GM21367 (cell line): ENCODE results near the gene PRIMPOL.

Experiments used
- ATAC-seq: cut with Tn5 transposase; IDR thresholded peaks from one replicate; pipeline ENCODE4 v1.9.1; 2021; ENCODE audit not compliant: unreplicated experiment

The PRIMPOL gene

DNA sequence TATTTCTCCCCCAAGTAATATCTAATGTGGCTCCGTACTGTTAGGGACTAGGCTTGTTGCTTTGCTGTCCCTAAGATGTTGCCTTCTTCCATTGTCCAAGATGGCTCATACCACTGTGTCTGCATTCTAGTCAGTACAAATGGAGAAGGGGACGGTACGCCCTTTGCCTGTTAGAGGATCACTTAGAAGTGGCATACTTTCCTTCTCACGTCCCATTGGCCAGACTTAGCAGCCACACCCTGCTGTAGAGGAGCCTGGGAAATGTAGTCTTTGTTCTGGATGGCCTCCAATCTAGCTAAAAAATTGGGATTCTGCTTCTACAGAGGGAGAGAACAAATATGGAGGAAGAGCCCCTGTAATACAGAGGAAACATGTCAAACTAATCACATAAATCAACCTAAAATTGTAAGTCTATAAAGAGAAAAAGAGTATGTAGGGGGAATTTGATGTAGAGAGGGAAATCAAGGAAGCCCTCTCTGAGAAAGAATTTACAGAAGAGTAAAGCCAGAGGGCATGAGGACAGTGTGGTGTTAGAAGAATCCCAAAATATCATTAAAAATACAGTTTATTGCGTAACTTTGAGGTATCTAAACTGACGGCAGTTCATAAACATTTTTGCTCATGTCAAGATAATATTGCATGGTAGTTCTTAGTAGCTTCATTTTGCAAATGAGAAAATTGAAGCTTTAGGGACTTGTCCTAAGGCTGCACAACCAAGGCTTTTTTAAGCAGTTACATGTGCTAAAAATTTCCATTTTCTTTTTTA lies 15.1 kb downstream of the PRIMPOL start:
- ATAC-seq: no peak

DNA sequence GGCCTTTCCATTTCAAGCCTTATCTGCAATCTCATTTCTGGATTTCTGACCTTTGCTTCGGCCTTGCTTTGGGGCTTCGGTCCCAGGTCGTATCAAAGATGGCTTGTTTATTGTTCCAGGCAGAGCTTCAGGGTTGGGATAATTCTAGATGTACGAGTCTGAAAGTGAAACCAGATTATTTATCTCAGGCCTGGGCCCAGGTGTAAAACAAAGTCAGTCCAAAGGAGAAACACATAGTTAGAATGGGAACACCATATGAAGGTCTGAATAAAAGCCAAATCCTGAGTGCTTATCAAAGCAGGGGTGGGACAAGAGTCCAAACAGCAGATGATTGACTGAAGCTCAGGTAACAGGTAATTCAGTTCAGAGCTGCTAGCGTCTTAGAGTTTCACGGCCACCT lies 17.1 kb downstream of the PRIMPOL start:
- no peak for ATAC-seq

DNA sequence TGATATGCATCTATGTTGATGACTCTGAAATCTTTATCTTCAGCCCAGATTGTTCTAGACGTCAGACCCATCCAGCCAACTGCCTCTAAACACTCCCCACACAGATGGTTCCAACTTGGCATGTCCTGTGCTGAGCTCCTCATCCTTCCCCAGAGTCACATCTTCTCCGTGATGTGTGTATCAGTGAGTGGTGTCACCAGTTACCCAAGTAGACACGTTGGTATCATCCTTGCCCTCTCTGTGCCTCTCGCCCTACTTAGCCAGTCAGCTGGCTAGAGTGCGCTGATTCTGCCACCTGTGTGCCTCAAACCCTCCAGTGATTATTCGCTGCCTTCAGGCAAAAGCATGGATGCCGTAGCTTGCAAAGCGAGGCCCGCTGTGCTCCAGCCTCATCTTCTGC lies 18.6 kb downstream of the PRIMPOL start:
- no peak for ATAC-seq

DNA sequence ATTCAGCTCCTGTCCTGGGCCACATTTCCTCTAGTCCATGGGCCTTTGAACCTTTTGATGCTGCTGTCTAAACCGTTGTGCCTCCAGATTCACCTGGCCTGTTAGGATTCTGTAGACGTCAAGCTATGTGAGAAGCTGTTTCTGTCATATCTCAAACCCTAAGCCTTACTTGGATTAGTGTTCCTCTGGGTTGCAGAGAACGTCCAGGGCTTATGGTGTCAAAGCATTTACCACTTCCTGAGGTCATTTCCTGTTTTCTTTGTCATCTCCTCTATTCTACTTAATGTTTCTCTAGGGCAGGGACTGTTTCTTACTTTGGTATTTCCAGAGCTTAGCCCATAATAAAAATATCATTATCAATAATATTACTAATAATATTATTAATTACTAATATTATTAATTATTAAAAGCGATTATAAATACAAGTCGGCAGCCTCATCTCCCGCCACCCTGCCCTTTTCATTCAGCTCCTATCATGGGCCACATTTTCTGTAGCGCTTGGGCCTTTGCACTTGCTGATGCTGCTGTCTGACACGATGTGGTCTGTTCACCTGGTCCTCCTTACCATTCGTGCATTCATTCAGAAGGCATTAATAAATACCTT lies 19.1 kb downstream of the PRIMPOL start:
- no peak for ATAC-seq

DNA sequence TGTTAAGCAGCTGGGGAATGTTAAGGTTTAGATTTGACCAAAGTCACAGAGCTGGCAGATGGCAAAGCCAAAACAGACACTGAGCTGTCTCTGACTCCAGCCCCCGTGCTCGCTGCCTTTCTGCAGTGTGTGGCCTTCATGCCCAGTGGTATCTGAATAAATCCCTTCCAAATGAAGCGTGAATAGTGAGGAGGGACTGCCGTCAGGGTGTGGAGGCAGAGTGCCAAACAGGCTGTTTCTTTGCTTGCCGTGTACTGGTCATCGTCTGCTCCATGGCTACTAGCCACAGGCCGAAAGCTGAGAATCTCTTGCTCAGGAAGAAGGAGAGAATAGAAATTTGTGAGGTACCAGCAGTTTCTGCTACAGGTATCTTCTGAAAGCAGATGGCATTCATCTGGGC lies 19.7 kb downstream of the PRIMPOL start:
- ATAC-seq: no peak

DNA sequence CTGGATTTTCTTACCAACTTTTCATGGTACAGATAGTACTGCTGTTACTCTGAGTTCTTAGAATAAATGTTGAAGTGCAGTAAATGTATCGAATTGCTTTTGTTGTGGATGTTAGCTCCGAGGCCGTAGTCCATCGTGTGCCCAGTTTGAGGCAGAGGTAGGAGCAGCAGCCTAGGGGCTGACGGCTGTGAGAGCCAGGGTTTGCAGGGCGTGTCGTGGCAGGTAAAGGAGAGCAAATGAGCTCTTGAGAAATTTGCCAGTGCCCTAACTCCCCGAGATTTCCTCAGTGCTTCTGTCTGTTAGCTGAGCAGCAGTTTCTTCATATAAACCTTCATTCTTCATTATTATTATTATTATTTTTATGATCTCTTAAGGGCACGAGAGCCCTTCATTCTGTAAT lies 21.6 kb downstream of the PRIMPOL start:
- ATAC-seq: no peak

DNA sequence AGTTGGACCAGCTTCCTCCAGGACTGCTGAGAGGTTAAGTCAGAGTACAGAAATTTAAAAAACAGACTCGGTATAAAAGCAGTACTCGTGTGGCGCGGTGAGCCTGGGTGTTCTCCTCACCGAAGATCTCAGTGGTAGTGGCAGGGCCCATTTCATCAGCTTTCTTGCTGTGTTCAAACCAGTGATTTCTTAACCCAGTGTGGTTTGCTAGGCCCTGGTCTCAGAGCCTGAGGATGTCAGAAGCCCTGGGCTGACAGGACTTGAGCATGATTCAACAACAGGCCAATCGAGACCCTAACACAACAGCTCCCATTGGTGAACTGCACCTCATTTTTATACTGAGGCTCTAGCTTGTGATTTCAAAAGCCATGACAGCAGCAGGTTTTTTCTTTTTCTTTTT lies 23.2 kb downstream of the PRIMPOL start:
- no peak for ATAC-seq

DNA sequence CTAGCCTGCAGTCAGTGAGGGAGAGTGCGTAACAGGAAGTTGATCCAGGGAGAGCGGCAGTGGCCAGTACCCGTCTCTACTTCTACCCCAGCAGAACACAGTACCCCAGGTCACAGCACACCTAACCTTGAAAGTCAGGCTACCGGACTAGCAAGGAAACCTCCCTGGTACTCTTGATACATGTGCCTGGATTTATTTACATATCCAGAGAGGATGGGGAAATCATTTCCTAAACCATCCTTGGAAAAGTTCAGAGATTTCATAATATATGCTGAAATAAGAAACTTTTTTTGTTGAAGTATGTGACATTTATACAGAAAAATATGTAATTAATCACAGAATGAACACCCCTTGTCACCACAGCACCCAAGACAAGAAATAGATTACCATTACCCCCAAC lies 24.5 kb downstream of the PRIMPOL start:
- ATAC-seq: no peak

DNA sequence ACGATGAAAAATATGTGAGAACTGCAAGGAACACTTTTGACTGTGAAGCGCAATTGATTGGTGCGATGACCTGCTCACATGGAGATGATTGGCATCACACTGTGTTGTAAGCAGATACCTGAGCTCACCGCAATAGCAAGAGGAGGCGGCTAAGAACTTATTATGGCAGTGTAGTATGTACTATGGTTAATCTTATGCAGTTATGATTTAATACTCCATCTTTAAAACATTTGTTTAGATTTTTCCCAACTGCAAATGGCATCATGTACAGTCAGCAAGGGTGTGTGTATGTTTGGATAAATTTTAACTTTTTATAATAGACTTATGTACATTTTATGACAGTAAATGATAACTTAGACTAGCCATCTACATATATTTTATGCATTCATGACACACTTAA lies 25.5 kb downstream of the PRIMPOL start:
- ATAC-seq: no peak

DNA sequence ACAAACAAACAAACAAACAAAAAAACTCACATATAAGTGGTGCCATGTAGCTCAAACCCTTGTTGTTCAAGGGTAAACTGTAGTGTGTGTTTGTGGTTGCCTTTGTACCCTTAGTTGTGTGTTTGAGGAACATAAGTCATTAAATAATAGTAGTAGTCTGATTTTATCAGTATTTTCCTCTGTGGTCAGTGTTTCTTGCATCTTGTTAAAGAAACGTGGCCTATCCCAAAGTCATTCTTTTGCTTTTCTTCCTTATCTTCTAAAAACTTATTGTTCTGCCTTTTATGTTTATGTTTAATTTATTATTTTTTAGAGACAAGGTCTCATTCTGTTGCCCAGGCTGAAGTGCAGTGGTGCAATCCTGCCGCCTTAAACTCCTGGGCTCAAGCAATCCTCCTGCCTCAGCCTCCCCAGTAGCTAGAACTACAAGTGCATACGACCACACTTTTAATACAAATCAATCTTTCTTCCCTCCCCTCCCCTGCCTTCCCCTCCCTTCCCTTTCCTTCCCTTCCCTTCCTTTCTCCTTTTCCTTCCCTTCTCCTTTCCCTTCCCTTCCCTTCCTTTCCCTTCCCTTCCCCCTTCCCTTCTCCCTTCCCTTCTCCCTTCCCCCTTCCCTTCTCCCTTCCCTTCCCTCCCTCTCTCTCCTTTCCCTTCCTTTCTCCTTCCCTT lies 26.4 kb downstream of the PRIMPOL start:
- ATAC-seq: no peak

DNA sequence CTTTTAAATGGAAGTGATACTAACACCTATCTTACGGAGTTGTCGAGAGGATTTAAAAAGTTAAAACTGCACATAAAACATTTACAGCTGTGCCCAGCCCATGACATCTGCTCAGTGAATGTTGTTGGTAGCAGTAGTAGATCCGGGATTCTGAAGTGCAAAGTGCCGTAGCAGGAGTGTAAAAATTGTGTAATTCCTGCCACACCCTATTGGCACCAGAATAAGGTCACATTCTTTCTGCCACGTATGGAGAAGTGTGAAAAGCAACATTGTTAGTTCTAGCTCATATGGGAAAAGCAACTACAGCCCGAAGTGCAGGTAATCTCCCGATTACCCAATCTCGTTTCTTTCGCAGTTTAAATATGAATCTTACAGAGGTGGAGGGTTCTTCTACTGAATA lies 31.2 kb downstream of the PRIMPOL start:
- ATAC-seq: no peak

DNA sequence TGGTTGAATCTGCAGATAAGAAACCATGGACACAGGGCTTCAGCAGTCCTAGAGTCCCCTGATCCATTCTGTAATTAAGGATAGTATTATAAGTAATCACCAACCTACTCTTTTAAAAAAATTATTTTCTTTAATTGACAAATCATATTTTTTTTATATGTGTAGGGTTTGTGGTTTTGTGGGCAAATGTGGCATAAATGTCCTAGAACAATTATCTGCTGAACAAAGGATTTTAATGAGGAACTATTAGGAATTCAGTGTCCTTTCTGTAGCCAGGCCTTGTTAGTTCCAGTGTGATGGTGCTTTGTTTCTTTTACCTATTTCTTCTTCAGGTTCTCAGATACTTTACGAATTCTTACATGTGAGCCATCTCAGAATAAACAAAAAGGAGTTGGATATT lies 32.4 kb downstream of the PRIMPOL start:
- no peak for ATAC-seq

DNA sequence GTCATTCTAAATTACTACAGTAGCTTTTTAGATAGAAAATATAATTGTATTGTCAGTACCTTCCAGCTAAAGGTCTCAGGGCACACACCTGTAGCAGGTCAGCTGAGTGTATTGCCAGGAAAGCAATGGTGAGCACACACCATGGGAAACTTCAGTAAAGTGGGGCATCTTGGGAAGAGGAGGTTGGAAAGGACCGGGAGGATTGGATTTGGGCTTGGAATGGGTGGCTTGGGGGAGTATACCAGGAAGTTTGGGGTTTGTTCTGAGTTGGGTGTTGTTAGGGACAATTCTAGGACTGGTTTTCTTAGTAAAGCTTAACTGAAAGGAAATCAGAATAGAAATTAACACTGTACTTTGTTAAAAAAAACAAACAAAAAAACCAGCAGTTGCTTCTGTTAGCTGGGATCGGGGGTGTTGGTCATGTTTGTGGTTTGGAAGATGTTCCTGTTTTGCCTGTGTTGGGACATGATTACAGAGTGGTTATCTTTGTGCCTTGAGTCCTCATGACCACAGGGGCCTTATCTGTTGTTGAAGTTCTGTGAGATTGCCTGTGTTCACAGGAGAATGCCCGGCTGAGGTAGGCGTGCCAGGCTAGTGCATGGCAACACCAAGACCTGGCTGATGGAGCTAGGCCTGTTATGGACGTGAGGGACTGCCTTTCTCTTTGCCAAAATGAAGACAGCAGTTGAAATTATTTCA lies 35.1 kb downstream of the PRIMPOL start:
- ATAC-seq: no peak

DNA sequence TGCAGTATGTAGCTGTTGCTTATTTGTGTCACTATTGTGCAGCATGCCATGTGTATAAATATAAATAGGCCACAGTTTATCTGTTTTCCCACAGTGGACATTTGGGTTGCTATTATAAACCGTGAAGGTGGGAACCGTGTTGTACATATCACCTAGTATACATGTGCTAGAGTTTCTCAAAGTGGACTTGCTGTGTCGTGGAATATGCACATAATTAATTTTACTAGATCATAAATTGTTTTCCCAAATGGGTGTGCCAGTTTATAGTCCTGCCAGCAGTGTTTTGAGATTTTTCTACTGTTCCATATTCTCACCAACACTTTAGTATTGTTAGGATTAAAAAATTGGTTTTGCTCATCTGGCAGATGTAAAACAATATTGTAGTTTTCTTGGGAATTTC lies 38.5 kb downstream of the PRIMPOL start:
- ATAC-seq: no peak

DNA sequence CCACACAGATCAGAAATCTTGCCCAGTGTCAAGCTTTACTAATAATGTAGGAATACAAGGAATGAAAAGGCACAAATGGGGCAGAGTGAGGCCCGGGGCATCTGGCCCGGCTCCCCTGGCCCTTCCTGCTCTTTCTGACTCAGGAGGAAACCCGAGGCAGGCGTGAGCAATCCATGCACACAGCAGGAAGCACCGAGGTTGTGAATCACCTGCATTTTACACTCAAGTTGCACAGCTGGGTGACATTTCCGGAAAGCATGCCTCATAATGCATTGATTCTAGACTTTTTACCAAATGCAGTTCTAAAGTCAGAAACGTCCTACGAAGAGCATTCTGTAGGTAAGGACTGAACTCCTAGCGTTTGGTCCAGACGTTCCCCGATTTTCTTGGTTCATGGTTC lies 38.9 kb downstream of the PRIMPOL start:
- no peak for ATAC-seq

DNA sequence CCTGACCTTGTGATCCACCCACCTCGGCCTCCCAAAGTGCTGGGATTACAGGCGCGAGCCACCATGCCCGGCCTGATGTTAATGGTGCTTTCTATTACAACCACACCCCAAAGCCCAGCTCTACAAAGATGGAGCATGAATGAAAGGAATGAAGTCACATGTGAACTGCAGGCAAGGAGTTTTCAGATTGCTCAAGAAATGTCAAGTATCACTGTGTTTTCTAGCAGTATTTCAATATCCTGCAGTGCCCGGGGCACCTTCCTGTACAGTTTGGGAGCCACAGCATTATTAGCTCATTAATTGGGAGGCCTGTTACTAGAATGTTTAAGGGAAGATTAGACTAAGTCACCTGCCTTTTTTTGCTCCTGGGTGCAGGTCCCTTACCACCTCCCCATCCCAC lies 40.1 kb downstream of the PRIMPOL start:
- ATAC-seq: no peak

DNA sequence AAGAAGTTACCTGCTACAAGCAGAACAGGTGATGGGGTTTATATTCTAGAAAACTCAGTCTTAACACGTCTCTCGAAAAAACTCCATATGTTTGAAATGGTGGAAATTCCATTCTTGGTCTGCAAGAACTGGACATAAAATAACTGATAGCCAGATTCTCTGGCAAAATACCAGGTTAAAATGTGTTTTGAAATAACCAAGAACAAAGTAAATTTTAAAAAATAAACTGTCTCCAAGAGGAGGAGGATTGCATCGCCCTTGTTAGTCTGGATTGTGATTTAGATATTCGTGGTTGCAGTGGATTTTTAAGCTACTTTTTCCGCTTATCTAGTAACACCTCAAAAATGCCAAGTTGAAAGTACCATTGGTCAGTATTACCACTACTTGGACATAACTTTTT lies 43.5 kb downstream of the PRIMPOL start:
- no peak for ATAC-seq

DNA sequence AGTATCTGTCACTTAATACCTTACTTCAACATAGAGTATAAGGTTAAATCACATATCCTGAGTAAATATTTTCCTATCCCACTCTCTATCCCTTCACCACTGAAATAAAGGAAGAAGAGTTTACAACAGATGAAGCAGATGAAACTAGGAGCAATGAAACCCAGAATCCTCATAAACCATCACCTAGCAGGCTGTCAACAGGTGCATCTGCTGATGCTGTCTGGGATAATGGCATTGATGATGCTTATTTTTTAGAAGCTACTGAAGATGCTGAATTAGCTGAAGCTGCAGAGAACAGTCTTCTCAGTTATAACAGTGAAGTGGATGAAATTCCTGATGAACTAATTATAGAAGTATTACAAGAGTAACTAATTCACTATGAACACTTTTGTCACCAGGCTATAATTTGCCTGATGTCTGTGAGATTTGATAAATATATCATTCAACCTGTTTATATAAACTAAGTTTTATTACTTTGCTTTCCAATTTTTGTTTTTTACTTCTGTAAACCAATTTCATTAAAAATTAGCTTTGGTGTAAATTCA lies 44.9 kb downstream of the PRIMPOL start:
- ATAC-seq: no peak

DNA sequence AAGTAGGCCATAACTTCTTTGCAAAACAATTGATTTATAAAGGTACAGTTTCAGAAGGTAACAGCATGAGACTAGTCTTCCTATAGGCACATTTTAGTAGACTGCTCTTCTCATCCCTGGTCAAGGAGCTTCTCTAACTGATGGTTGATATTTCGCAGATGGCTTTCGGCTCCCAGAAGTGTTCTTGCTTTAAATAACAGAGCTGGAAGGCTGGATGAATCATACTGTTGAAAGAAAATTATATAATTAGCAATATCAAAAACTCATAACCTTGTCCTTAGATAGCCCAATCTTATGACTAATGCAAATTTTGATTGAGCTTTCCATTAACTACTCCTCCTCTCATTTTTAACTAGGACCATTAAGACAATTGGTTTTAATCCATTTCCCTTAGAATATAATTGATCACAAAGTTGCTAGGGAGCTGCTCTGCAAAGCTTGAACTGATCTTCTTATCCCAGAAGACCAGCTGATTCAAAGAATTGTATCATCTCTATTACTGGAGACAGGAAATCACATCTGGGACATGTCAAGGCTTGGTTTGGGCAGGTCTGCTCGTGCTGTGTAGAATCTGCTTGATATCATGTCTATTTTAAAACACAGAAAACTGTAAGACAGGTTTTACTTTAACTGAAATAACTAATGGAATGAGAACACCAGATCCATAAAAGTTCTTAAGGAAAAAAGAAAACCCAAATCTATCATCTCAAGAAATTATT lies 45.8 kb downstream of the PRIMPOL start:
- ATAC-seq: no peak

DNA sequence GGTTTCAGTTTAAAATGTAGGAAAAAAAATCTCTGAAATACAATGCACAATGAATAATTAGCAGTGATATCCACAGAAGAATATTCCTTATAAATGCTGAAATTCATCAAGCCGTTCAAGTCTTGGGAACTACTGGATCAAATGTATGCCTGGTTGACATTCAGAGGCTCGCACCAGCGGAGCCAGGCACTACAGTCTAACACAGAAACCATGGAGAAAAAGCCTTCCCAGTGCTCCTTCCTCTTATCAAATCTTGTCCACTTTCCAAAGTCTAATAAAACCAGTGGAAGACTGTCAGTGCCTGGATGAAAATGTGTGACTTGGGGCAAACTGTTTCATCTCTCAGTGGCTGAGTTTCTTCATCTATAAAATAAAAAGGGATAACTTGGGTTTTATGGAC lies 48.4 kb downstream of the PRIMPOL start:
- ATAC-seq: no peak

DNA sequence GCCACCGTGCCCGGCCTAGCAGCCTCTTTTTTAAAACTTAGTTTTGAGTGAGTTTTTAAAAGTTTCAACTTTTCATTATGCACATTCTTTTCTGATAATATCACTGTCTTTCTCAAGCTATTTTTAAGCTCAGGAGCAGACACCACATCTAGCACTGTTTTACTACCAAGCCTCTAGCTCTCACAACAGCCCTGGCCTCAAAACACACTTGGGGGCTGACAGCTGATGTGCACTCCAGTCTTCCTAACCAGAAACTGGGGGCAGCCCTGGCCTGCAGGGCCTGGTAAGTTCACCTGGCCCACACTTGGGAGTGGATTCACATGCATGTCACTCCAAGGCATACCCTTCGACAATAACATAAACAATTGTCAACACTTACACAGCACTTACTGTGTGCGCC lies 50.4 kb downstream of the PRIMPOL start:
- ATAC-seq: no peak
